Ascending aorta (tissue), 2 donors: ENCODE measurements around the gene PTPRN2. TPM values are rescaled to one million over a fixed set of nuclear protein-coding genes. Genes with fewer than 3 reads are reported as not detected.

Experiments
- DNase-seq, 2 donors: peaks; one replicate each; pipeline ENCODE4 v3.0.0-alpha.2; 2019; ENCODE audit warnings: low spot score in 2 of 2
- H3K27ac ChIP-seq, 2 donors: fragments of 200-600 bp; sonication (generic); one replicate each; pipeline ENCODE4 v1.5.1; 2016 to 2017; ENCODE audit warnings: mild to moderate bottlenecking in 1 of 2
- H3K27me3 ChIP-seq: fragments of 200-600 bp; sonication (generic); one replicate; pipeline ENCODE4 v1.5.1; 2017
- H3K36me3 ChIP-seq, 2 donors: fragments of 200-600 bp; sonication (generic); one replicate each; pipeline ENCODE4 v1.5.1; 2016
- H3K4me1 ChIP-seq, 2 donors: fragments of 200-600 bp; sonication (generic); one replicate each; pipeline ENCODE4 v1.5.1; 2016 to 2017; ENCODE audit warnings: mild to moderate bottlenecking in 1 of 2
- H3K4me3 ChIP-seq, 2 donors: fragments of 200-600 bp; sonication (generic); one replicate each; pipeline ENCODE4 v1.5.1; 2016 to 2017; ENCODE audit warnings: mild to moderate bottlenecking in 1 of 2
- H3K9me3 ChIP-seq, 2 donors: fragments of 200-600 bp; sonication (generic); one replicate each; pipeline ENCODE4 v1.5.1; 2016
- intact Hi-C: fragments of 100-400 bp; cut with DNase I; formaldehyde crosslinking; loops from one replicate; pipeline ENCODE4 v1.15.1; 2023
- total RNA-seq: library from RNA; depleted of rRNA; stranded (reverse); fragments of >200 nt; gene quantifications from one replicate; pipeline ENCODE4 v1.1.0, GENCODE V29; 2016
- TF ChIP-seq, protein P1 (sequence below), 3 experiments: fragments of 200-600 bp in 2 of 3; fragments of 450-650 bp in 1 of 3; sonication (generic) in 2 of 3; IDR thresholded peaks; one replicate each; pipeline ENCODE4 v1.5.1; 2016 to 2019; ENCODE audit warnings: antibody characterized with exemption in 3 of 3, mild to moderate bottlenecking in 1 of 3, moderate library complexity in 1 of 3

Gene PTPRN2
- total RNA-seq, 1 donor from 2014 or later = 7.3 TPM

DNA sequence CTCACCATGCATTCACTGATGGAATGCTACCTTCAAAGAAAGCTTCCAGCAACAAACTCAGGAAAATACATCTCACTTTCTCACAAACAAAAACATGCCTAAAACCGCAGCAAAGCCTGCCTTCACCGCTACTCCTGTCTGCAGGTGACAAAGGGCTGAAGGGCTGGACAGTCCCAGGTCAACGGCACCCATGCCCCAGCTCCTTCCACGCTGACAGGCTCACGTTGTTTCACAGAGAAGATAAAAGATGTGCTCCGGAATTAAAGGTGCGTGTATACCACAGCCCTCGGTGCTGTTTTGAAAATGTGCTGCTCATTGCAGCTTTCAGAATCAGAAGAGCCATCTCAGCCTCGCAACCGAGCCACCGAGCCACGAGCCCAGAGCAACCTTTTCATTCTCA lies 445.0 kb downstream of the PTPRN2 start:
- no peak overlapping the region for H3K4me3 ChIP-seq
- no peak overlapping the region for H3K27ac ChIP-seq
- TF ChIP-seq, protein P1, sequence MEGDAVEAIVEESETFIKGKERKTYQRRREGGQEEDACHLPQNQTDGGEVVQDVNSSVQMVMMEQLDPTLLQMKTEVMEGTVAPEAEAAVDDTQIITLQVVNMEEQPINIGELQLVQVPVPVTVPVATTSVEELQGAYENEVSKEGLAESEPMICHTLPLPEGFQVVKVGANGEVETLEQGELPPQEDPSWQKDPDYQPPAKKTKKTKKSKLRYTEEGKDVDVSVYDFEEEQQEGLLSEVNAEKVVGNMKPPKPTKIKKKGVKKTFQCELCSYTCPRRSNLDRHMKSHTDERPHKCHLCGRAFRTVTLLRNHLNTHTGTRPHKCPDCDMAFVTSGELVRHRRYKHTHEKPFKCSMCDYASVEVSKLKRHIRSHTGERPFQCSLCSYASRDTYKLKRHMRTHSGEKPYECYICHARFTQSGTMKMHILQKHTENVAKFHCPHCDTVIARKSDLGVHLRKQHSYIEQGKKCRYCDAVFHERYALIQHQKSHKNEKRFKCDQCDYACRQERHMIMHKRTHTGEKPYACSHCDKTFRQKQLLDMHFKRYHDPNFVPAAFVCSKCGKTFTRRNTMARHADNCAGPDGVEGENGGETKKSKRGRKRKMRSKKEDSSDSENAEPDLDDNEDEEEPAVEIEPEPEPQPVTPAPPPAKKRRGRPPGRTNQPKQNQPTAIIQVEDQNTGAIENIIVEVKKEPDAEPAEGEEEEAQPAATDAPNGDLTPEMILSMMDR (IDR thresholded peaks at IDR 0.05) = no peak
- H3K36me3 ChIP-seq = no peaks in the 10 kb centered on the region
- H3K9me3 ChIP-seq = peaks cover 0 to 7% of the 10 kb centered on the region in 2 donors
- H3K27me3 ChIP-seq = no peaks in the 10 kb centered on the region
- H3K4me1 ChIP-seq = no peaks in the 10 kb centered on the region
- DNase-seq = no peak
- intact Hi-C loops = no loop called here

DNA sequence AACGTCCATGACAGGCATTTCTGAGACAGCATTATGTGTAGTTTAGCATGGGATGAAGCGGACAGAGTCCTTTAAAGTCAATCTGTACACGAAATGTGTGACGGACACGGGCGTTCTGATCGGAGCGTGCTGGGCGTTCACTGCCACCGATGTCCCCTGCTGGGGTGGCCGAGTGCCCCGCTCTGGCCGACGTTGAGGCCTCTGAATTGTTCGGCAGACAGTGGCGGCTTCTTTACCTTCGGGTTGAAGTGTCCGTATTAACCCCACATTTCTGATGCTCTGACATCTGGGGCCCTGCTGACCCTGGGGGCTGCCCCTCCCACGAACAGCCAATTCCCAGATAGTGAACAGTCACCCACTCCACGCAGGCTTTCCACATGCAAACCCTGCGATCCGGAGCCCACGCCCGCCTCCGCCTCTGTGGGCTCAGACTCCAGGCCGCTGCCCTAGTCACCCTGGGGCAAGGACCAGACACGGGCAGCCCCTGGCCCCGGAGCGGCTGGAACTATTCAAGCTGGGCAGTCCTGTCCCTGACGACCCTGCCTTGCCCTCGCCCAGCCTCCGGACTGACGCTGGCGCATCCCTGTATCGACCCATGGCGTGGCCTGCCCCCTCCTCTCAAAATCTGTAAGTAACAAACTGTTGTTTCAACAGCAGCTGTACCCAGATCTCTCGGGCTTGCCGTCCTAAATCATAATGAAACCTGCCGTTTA lies 445.7 kb downstream of the PTPRN2 start:
- Histone ChIP-seq H3K27ac (no peak overlapping the region), H3K4me1 (no peaks in the 10 kb centered on the region), H3K9me3 (peaks cover 0 to 7% of the 10 kb centered on the region in 2 donors), H3K4me3 (no peak overlapping the region), H3K27me3 (no peaks in the 10 kb centered on the region), H3K36me3 (no peaks in the 10 kb centered on the region)
- TF ChIP-seq, protein P1 (IDR thresholded peaks at IDR 0.05) = no peak
- no peak for DNase-seq
- intact Hi-C loops = no loop called here

DNA sequence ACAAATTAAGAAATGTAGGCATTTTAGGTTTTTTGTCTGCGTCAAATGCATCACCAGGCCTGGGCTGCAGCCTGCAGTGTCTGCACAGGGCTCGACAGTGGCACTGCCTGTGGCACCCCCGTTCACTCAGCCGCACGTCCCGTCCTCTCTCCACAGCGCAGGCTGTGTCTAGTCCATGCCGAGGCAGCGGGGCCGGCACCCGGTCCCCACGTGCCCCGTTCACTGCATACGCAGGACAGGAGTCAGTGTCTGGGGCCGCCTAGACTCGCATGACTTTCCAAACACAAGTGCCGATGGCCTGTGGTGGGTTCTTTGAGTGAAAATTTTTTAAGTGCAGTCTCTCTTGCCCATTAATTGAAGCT lies 446.4 kb downstream of the PTPRN2 start:
- Histone ChIP-seq H3K27me3 (no peaks in the 10 kb centered on the region), H3K27ac (no peak overlapping the region), H3K9me3 (peaks cover 0 to 7% of the 10 kb centered on the region in 2 donors), H3K4me1 (no peaks in the 10 kb centered on the region), H3K4me3 (no peak overlapping the region), H3K36me3 (no peaks in the 10 kb centered on the region)
- no peak for DNase-seq
- TF ChIP-seq, protein P1 (IDR thresholded peaks at IDR 0.05) = no peak
- intact Hi-C loops = no loop called here

DNA sequence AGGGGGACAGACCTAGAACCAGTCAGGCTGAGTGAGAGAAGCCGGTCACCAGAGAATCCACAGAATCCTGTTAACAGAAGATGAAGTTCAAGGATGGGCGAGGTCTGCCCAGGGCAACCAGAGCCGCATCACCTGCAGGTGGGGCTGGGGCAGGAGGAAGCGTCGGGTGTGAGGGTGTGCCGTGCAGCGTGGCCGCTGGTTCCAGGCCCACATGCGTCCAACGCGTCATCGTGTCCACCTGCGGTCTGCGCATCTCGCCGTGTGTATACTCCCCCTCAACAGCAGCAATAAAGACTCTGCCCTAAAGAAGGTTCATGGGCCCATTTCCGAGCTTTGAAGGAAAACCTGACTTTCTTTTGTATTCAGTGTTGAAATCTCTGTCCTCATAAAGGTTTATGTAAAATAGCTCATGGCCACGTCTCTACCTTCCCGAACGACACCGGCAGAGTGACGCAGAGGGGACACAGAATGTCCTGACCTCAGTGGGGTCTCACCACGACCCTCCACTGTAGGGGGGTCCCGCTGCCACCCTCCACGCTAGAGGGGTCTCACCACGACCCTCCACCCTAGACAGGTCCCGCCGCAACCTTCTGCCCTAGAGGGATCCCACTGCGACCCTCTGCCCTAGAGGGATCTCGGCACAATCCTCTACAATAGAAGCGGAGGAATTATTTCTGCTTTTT lies 446.9 kb downstream of the PTPRN2 start:
- no peak overlapping the region for H3K27ac ChIP-seq
- intact Hi-C loops = no loop called here
- H3K9me3 ChIP-seq = peaks cover 0 to 7% of the 10 kb centered on the region in 2 donors
- H3K27me3 ChIP-seq = no peaks in the 10 kb centered on the region
- no peak for DNase-seq
- no peaks in the 10 kb centered on the region for H3K36me3 ChIP-seq
- H3K4me1 ChIP-seq = no peaks in the 10 kb centered on the region
- TF ChIP-seq, protein P1 (IDR thresholded peaks at IDR 0.05) = no peak
- no peak overlapping the region for H3K4me3 ChIP-seq

DNA sequence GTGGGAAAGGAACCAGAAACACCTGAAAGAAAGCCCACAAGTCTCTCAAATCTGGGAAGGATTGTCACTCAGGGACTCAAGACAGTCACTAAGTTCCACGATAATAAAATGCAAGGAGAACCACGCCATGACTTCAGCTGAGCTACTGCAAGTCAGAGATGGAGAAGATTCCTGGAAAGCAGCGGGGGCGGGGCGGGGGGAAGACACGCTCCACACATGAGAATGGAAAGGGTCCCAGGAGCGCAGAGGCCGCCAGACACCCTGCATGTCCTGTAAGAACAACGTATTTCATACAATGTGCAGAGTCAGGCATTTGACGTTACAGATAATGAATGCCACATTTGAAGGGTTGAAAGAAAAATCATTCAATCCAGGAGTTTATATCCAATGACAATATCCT lies 448.1 kb downstream of the PTPRN2 start:
- Histone ChIP-seq H3K9me3 (peaks cover 0 to 7% of the 10 kb centered on the region in 2 donors), H3K27ac (no peak overlapping the region), H3K36me3 (no peaks in the 10 kb centered on the region), H3K27me3 (no peaks in the 10 kb centered on the region), H3K4me1 (no peaks in the 10 kb centered on the region), H3K4me3 (no peak overlapping the region)
- TF ChIP-seq, protein P1 (IDR thresholded peaks at IDR 0.05) = no peak
- intact Hi-C loops = no loop called here
- DNase-seq = no peak
